Kidney epithelial cell (primary cell): Measurements from ENCODE around the gene ELOVL7. TPM values are rescaled to one million over a fixed set of nuclear protein-coding genes. Genes with fewer than 3 reads are reported as not detected.
"Not testable (repeated sequence)": the region's sequence is repeated elsewhere in the genome, so short reads cannot be mapped to it uniquely, and the experiment has no call there.

Experiments used
- DNase-seq: peaks from one replicate; pipeline ENCODE4 v3.0.0-alpha.2; 2010; ENCODE audit warnings: low read depth
- H3K27me3 ChIP-seq: 2 replicates; pipeline ENCODE4 v1.6.0; 2011; ENCODE audit warnings: low read length; ENCODE audit not compliant: control insufficient read depth, insufficient read depth
- H3K36me3 ChIP-seq: 2 replicates; pipeline ENCODE4 v1.5.1; 2011; ENCODE audit warnings: low read length; ENCODE audit not compliant: control insufficient read depth, insufficient read depth
- H3K4me3 ChIP-seq: 2 replicates; pipeline ENCODE4 v1.5.1; 2011; ENCODE audit warnings: low read depth, mild to moderate bottlenecking, control low read depth, low read length
- total RNA-seq: library from RNA; depleted of rRNA; stranded (reverse); fragments of >200 nt; gene quantifications from 2 replicates; pipeline ENCODE4 v1.2.3, GENCODE V29; 2015
- TF ChIP-seq, protein P1 (sequence below): IDR thresholded peaks from 2 replicates; pipeline ENCODE4 v1.5.1; 2011; ENCODE audit warnings: mild to moderate bottlenecking, moderate library complexity, low read length, control low read depth, inconsistent platforms; ENCODE audit not compliant: insufficient read depth, poor library complexity, severe bottlenecking

ELOVL7 gene
- total RNA-seq, 1 donor from 2014 or later, result 35.3 TPM

DNA sequence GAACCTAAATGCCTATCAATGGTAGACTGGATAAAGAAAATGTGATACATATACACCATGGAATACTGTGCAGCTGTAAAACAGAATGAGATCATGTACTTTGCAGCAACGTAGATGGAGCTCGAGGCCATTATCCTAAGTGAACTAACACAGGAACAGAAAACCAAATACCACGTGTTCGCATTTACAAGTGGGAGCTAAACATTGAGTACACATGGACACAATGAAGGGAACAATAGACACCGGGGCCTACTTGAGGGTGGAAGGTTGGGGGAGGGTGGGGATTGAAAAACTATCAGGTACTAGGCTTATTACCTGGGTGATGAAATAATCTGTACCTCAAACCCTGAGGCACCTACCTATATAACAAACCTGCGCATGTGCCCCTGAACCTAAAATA is 121.7 kb downstream of the ELOVL7 start:
- TF ChIP-seq, protein P1, sequence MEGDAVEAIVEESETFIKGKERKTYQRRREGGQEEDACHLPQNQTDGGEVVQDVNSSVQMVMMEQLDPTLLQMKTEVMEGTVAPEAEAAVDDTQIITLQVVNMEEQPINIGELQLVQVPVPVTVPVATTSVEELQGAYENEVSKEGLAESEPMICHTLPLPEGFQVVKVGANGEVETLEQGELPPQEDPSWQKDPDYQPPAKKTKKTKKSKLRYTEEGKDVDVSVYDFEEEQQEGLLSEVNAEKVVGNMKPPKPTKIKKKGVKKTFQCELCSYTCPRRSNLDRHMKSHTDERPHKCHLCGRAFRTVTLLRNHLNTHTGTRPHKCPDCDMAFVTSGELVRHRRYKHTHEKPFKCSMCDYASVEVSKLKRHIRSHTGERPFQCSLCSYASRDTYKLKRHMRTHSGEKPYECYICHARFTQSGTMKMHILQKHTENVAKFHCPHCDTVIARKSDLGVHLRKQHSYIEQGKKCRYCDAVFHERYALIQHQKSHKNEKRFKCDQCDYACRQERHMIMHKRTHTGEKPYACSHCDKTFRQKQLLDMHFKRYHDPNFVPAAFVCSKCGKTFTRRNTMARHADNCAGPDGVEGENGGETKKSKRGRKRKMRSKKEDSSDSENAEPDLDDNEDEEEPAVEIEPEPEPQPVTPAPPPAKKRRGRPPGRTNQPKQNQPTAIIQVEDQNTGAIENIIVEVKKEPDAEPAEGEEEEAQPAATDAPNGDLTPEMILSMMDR, result no peak
- Histone ChIP-seq H3K27me3 (no peaks in the 10 kb centered on the region), H3K36me3 (no peaks in the 10 kb centered on the region), H3K4me3 (no peak overlapping the region)
- DNase-seq, result no peak

DNA sequence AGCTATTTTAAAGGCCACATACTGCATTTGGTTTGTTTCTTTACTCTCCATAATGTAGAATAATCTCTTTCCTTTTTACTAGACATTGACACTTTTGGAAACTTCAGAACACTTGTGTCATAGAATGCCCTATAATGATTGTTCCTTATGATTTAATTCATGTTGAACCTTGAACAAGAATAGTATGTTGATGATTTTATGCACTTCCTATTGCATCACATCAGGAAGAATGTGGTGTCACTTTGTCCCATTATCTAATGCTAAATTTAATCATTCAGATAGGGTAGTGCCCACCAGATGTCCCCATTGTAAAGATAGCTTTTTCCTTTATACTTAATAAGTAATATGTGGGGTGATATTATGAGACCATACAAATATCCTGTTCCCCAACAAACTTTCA is 124.7 kb downstream of the ELOVL7 start:
- DNase-seq, result no peak
- TF ChIP-seq, protein P1, result no peak
- peaks cover 2% of the 10 kb centered on the region for H3K27me3 ChIP-seq
- no peak overlapping the region for H3K4me3 ChIP-seq
- no peaks in the 10 kb centered on the region for H3K36me3 ChIP-seq

DNA sequence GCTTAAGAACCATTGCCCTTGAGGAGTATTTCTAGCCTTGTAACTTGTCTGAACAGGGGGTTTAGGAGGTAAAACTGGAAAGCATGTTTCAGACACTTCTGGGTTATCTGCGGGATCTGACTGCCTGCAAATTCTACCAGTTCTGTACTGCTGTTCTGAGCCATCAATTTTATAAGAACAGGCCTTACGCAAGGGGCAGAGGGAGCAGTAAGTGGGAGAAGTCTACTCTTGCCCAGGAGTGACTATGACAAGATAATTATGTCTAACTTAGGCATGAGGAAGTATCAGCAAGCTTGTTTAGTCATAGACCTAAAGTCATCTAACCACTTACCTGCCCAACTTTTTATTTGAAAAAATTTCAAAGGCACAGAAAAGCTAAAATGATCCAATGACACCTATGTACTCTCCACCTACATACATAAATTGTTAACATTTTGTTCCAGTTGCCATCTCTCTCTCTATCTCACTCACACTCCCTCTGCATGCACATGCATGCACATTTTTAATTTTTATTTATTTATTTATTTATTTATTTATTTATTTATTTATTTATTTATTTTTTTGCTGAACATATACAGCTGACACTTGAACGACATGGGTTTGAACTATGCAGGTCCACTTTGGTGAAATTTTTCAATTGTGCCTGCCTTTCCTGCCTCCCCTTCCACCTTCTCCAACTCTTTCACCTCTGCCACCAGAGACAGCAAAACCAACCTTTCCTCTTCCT is 125.7 kb downstream of the ELOVL7 start:
- Histone ChIP-seq H3K36me3 (no peaks in the 10 kb centered on the region), H3K4me3 (no peak overlapping the region), H3K27me3 (peaks cover 2% of the 10 kb centered on the region)
- no peak for DNase-seq
- TF ChIP-seq, protein P1, result no peak

DNA sequence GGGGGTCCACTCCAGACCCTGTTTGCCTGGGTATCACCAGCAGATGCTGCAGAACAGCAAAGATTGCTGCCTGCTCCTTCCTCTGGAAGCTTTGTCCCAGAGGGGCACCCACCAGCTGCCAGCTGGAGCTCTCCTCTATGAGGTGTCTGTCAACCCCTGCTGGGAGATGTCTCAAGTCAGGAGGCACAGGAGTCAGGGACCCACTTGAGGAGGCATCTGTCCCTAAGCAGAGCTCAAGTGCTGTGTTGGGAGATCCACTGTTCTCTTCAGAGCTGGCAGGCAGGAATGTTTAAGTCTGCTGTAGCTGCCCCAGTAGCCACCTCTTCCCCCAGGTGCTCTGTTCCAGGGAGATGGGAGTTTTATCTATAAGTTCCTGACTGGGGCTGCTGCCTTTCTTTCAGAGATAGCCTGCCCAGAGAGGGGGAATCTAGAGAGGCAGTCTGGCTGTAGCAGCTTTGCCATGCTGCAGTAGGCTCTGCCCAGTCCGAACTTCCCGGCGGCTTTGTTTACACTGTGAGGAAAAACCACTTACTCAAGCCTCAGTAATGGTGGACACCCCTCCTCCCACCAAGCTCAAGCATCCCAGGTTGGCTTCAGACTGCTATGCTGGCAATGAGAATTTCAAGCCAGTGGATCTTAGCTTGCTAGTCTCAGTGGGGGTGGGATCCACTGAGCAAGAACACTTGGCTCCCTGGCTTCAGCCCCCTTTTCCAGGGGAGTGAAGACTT is 128.7 kb downstream of the ELOVL7 start:
- DNase-seq, H3K36me3 ChIP-seq, H3K27me3 ChIP-seq, H3K4me3 ChIP-seq: not testable (repeated sequence)

DNA sequence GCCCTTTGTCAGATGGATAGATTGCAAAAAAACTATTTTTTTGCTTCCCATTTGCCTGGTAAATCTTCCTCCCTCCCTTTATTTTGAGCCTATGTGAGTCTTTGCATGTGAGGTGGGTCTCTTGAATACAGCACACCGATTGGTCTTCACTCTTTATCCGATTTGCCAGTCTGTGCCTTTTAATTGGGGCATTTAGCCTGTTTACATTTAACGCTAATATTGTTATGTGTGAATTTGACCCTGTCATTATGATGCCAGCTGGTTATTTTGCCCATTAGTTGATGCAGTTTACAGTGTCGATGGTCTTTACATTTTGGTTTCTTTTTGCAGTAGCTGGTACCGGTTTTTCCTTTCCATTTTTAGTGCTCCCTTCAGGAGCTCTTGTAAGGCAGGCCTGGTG is 131.1 kb downstream of the ELOVL7 start:
- TF ChIP-seq, protein P1, result no peak
- Histone ChIP-seq H3K36me3 (no peaks in the 10 kb centered on the region), H3K27me3 (peaks cover 2% of the 10 kb centered on the region), H3K4me3 (no peak overlapping the region)
- DNase-seq, result no peak

DNA sequence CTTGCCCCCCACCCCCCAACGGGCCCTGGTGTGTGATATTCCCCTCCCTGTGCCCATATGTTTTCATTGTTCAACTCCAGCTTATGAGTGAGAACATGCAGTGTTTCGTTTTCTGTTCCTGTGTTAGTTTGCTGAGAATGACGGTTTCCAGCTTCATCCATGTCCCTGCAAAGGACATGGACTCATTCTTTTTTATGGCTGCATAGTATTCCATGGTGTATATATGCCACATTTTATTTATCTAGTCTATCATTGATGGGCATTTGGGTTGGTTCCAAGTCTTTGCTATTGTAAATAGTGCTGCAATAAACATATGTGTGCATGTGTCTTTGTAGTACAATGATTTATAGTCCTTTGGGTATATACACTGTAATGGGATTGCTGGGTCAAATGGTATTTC is 132.2 kb downstream of the ELOVL7 start:
- not testable (repeated sequence) for H3K4me3 ChIP-seq, DNase-seq

More for the DNA sequence above, 132.2 kb downstream of the ELOVL7 start:
- not testable (repeated sequence) for H3K36me3 ChIP-seq, H3K27me3 ChIP-seq
